HepG2 (cell line): Measurements from ENCODE around the gene INO80E. TPM values are rescaled to one million over a fixed set of nuclear protein-coding genes. Genes with fewer than 3 reads are reported as not detected.

ENCODE experiments used
- ATAC-seq: fragments of 200-7000 bp; cut with Tn5 transposase; 3 replicates; pipeline ENCODE4 v1.9.1; 2020; ENCODE audit warnings: mild to moderate bottlenecking, moderate library complexity
- BruUV-seq: library from RNA; stranded (reverse); fragments of 400-500 nt; replicated peaks from 2 replicates; lab custom pipeline; 2021; lab: Mats Ljungman, UMichigan
- CTCF ChIA-PET: fragments of 300-600 bp; formaldehyde crosslinking; extraction: SDS; loops from one replicate; lab custom pipeline; 2021; ENCODE audit warnings: low total read pairs, inconsistent platforms, low intra/inter-chr PET ratio; lab: Yijun Ruan, JAX
- POLR2A ChIA-PET: fragments of 350-600 bp; sonication (Branson Sonifier 250); formaldehyde crosslinking; loops from one replicate; lab custom pipeline; 2020; ENCODE audit warnings: antibody characterized with exemption, inconsistent platforms; lab: Yijun Ruan, JAX
- DNase-seq: peaks from one replicate; pipeline ENCODE4 v3.0.0-alpha.2; 2015; ENCODE audit warnings: low spot score
- FAIRE-seq: peaks from 3 replicates; lab custom pipeline; 2011; peaks lifted over from hg19 to GRCh38; lab: Jason Lieb, UNC
- H2AFZ ChIP-seq: one replicate; pipeline ENCODE4 v1.6.1; 2011; ENCODE audit warnings: low read length, inconsistent platforms
- H3K27ac ChIP-seq: fragments of 300-600 bp; 3 replicates; pipeline ENCODE4 v1.8.0; 2011; ENCODE audit warnings: mixed run types, mild to moderate bottlenecking, mixed read lengths, low read length, inconsistent platforms; ENCODE audit not compliant: insufficient read depth; ENCODE audit errors: extremely low read length
- H3K27me3 ChIP-seq, 2 experiments: fragments of 200-600 bp in 1 of 2; 2 replicates in 1 of 2; 3 replicates in 1 of 2; pipeline versions ENCODE4 v1.6.0 to v1.8.0; 2011; ENCODE audit warnings: low read length in 2 of 2, mild to moderate bottlenecking in 2 of 2, moderate library complexity in 2 of 2, inconsistent platforms in 1 of 2; ENCODE audit not compliant: insufficient read depth in 2 of 2, control insufficient read depth in 1 of 2
- H3K36me3 ChIP-seq, 2 experiments: fragments of 200-600 bp in 1 of 2; replicated peaks in 1 of 2; 2 replicates in 1 of 2; 3 replicates in 1 of 2; pipeline versions ENCODE4 v1.5.1 to v1.8.0; 2011; ENCODE audit warnings: low read length in 2 of 2, inconsistent platforms in 1 of 2; ENCODE audit not compliant: insufficient read depth in 2 of 2, control insufficient read depth in 1 of 2
- H3K4me1 ChIP-seq: 2 replicates; pipeline ENCODE4 v1.5.1; 2012; ENCODE audit warnings: low read length, inconsistent platforms; ENCODE audit not compliant: insufficient read depth
- H3K4me2 ChIP-seq: 2 replicates; pipeline ENCODE4 v1.6.0; 2011; ENCODE audit warnings: low read depth, low read length, inconsistent platforms
- H3K4me3 ChIP-seq, 3 experiments: fragments of 200-600 bp in 1 of 3; sonication (generic), shearing (Covaris generic) in 1 of 3; replicated peaks in 1 of 3; 2 replicates each; pipeline ENCODE4 v1.5.1; 2011 to 2016; ENCODE audit warnings: low read length in 3 of 3, inconsistent platforms in 2 of 3, low read depth in 2 of 3, mild to moderate bottlenecking in 2 of 3, control low read depth in 1 of 3, mixed read lengths in 1 of 3; ENCODE audit not compliant: insufficient read depth in 1 of 3
- H3K79me2 ChIP-seq: one replicate; pipeline ENCODE4 v1.6.1; 2011; ENCODE audit warnings: low read length, inconsistent platforms; ENCODE audit not compliant: insufficient read depth
- H3K9ac ChIP-seq: 2 replicates; pipeline ENCODE4 v1.6.0; 2011; ENCODE audit warnings: mild to moderate bottlenecking, low read depth, low read length, inconsistent platforms; ENCODE audit not compliant: insufficient read depth
- H3K9me3 ChIP-seq: 2 replicates; pipeline ENCODE4 v1.5.1; 2012; ENCODE audit warnings: mild to moderate bottlenecking, low read length
- H4K20me1 ChIP-seq: 2 replicates; pipeline ENCODE4 v1.6.0; 2011; ENCODE audit warnings: inconsistent platforms, mild to moderate bottlenecking, low read length, moderate library complexity; ENCODE audit not compliant: insufficient read depth
- ATF7 ChIP-seq, 2 experiments: fragments of 450-650 bp in 1 of 2; sonication (generic) in 1 of 2; formaldehyde crosslinking in 1 of 2; IDR thresholded peaks; 2 replicates each; pipeline versions ENCODE4 v1.4.0 to v1.6.1; 2016 to 2020; ENCODE audit warnings: antibody characterized with exemption in 1 of 2, mild to moderate bottlenecking in 1 of 2, missing genetic modification reagents in 1 of 2
- BRCA1 ChIP-seq: sonication (generic); formaldehyde crosslinking; IDR thresholded peaks from 2 replicates; pipeline ENCODE4 v1.4.0; 2020; ENCODE audit warnings: missing genetic modification reagents
- CREB1 ChIP-seq, 2 experiments: fragments of 450-650 bp in 1 of 2; IDR thresholded peaks; 2 replicates each; pipeline ENCODE4 v1.6.1; 2016 to 2017; ENCODE audit warnings: control low read depth in 1 of 2, mild to moderate bottlenecking in 1 of 2, missing compliant biosample characterization in 1 of 2, missing genetic modification characterization in 1 of 2
- POLR2A ChIP-seq, 2 experiments: IDR thresholded peaks; 2 replicates each; pipeline ENCODE4 v1.6.1; 2011; ENCODE audit warnings: low read depth in 2 of 2, low read length in 2 of 2, mild to moderate bottlenecking in 1 of 2, moderate library complexity in 1 of 2; ENCODE audit not compliant: insufficient read depth in 1 of 2
- WGBS: methylation state at CpG from one replicate; pipeline ENCODE4 v1.1.6; 2017; ENCODE audit warnings: low lambda C conversion rate; 5-methylcytosine and 5-hydroxymethylcytosine counted together
- in situ Hi-C: cut with HindIII; loops from 2 replicates; pipeline ENCODE4 v1.10.0; 2017; ENCODE audit warnings: low pct_unique_long_range_greater_than_20kb; ENCODE audit not compliant: extremely low pct_ligation_motif_present
- intact Hi-C: fragments of 100-400 bp; cut with micrococcal nuclease; formaldehyde crosslinking; loops from one replicate; pipeline ENCODE4 v1.10.0; 2022; ENCODE audit not compliant: unreplicated experiment
- polyA plus RNA-seq, 8 experiments: library from polyadenylated mRNA; depleted of rRNA in 3 of 8; stranded (reverse) in 7 of 8; unstranded in 1 of 8; fragments of >200 nt; fragmentation: Illumina TruSeq in 4 of 8; extraction: Trizol in 4 of 8; gene quantifications; 2 replicates each; pipeline versions ENCODE4 v1.2.1 to v1.2.3, GENCODE V29; 2011 to 2016; ENCODE audit warnings: low read depth in 4 of 8, missing spikeins in 1 of 8, mixed read lengths in 1 of 8; ENCODE audit not compliant: insufficient read depth in 1 of 8
- total RNA-seq, 5 experiments: library from RNA; depleted of rRNA; stranded (reverse); fragments of >200 nt; fragmentation: Illumina TruSeq; extraction: Trizol; gene quantifications; 2 replicates each; pipeline ENCODE4 v1.2.3, GENCODE V29; 2016; ENCODE audit warnings: low read depth in 1 of 5
- TF ChIP-seq, protein P1 (sequence below): sonication (generic); formaldehyde crosslinking; conservative IDR thresholded peaks from 2 replicates; pipeline ENCODE4 v1.4.0; 2020; ENCODE audit warnings: missing genetic modification reagents

INO80E gene
- total and polyA plus RNA-seq, 2 of the 13 experiments (the other 11 are each of a cell fraction or from before 2014, with no cell fraction given): 25.8 to 45.6 TPM

DNA sequence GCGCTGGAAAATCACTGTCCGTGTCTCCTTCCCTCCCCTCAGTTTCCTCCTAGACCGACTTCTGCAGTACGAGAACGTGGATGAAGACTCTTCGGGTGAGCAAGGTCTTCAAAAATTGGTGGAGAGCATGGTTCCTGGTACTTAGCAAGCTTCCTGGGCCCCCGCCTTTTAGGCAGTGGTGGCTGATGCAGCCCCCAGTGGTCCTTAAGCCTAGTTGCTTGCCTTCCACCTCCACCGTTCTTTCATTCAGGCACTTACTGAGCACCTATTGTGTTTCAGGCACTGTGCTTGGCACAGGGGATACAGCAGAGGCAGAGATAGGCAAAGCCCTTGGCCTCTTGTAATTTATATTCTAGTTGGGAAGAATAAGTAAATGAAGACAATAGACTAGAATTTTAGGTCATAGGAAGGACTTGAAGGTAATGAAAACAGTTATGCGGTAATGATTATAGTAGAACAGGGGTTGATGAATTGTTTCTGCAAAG is 767 bp downstream of the INO80E start (continued):
- TF ChIP-seq BRCA1 (CRISPR knock-in tag): no peak

DNA sequence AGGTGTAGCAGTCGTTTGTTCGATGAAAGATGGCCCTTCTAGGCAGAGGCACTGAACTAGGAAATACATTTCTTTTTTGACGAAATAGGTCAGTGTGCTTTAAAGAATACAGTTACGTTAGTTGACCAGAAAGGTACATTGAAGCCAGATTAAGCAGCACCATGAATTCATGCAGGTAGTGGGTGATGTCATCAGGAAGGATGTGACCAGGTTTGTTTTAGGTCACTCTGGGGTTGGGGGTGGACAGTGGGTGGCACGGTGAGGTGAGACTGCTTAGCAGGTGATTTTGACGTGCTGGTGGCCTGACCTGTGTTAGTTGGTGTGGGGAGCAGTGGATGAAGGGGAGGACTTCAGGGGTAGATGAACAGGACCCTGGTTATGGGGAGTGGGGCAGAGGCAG is 3.6 kb downstream of the INO80E start:
- in situ Hi-C loops: loop anchor here (10.0 kb wide), 1 partner anchor 135 kb away; the partner anchor contains the start of gene CDIPT
- Histone ChIP-seq H3K79me2 (peaks cover 9% of the 10 kb centered on the region), H3K4me2 (no peak overlapping the region), H3K4me1 (peaks cover 21% of the 10 kb centered on the region), H3K27me3 (peaks cover 0 to 5% of the 10 kb centered on the region in 2 experiments; a peak in 1 of 5 replicates), H2AFZ (no peak overlapping the region), H3K9ac (no peak overlapping the region), H3K36me3 (peaks cover 0 to 3% of the 10 kb centered on the region in 2 experiments; a peak in 1 of 5 replicates), H3K27ac (no peak overlapping the region), H3K9me3 (no peaks in the 10 kb centered on the region), H4K20me1 (no peaks in the 10 kb centered on the region), H3K4me3 (no peak overlapping the region)
- WGBS: 95% methylated on average over 6 of the region's 6 CpGs
- DNase-seq (no peak), FAIRE-seq (no peak), ATAC-seq (no peak)
- POLR2A ChIA-PET: no interaction called here
- TF ChIP-seq POLR2A (IDR thresholded peaks at IDR 0.05; ENCODE audit: insufficient read depth in 1 of 2, low read depth in 2 of 2, low read length in 2 of 2): no peak; a peak in 2 of 4 replicates
- TF ChIP-seq, protein P1, sequence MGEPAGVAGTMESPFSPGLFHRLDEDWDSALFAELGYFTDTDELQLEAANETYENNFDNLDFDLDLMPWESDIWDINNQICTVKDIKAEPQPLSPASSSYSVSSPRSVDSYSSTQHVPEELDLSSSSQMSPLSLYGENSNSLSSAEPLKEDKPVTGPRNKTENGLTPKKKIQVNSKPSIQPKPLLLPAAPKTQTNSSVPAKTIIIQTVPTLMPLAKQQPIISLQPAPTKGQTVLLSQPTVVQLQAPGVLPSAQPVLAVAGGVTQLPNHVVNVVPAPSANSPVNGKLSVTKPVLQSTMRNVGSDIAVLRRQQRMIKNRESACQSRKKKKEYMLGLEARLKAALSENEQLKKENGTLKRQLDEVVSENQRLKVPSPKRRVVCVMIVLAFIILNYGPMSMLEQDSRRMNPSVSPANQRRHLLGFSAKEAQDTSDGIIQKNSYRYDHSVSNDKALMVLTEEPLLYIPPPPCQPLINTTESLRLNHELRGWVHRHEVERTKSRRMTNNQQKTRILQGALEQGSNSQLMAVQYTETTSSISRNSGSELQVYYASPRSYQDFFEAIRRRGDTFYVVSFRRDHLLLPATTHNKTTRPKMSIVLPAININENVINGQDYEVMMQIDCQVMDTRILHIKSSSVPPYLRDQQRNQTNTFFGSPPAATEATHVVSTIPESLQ (CRISPR knock-in tag): no peak
- peak; percentile 93 for TF ChIP-seq ATF7 (IDR thresholded peaks at IDR 0.05)
- no peak for TF ChIP-seq ATF7 (CRISPR knock-in tag; IDR thresholded peaks at IDR 0.05)
- TF ChIP-seq CREB1 (IDR thresholded peaks at IDR 0.05): peak; percentile 63
- TF ChIP-seq CREB1 (CRISPR knock-in tag; IDR thresholded peaks at IDR 0.05): no peak
- intact Hi-C loops: loop anchor here (5.0 kb wide), 1 partner anchor 37 kb away; the partner anchor contains the start of gene TMEM219
- no TSS peak for BruUV-seq
- CTCF ChIA-PET: no interaction called here
